Neutrophil (primary cell): ENCODE measurements around the gene SASH1.

Source experiments
- H3K27ac ChIP-seq: fragments of 200-600 bp; sonication (generic); 2 replicates; pipeline ENCODE4 v1.5.1; 2016; ENCODE audit warnings: mild to moderate bottlenecking, moderate library complexity
- H3K27me3 ChIP-seq: fragments of 200-600 bp; sonication (generic); 2 replicates; pipeline ENCODE4 v1.6.0; 2016; ENCODE audit warnings: mild to moderate bottlenecking
- H3K36me3 ChIP-seq: fragments of 200-600 bp; sonication (generic); 2 replicates; pipeline ENCODE4 v1.5.1; 2017
- H3K4me1 ChIP-seq, 2 experiments: fragments of 200-600 bp in 1 of 2; sonication (generic) in 1 of 2; 1 replicate in 1 of 2; 2 replicates in 1 of 2; pipeline versions ENCODE4 v1.5.1 to v1.6.1; 2013 to 2016; ENCODE audit warnings: low read depth in 1 of 2, low read length in 1 of 2, mild to moderate bottlenecking in 1 of 2, moderate library complexity in 1 of 2; ENCODE audit not compliant: control insufficient read depth in 1 of 2, insufficient read depth in 1 of 2
- H3K4me3 ChIP-seq, 2 experiments: fragments of 200-600 bp in 1 of 2; sonication (generic) in 1 of 2; 1 replicate in 1 of 2; 2 replicates in 1 of 2; pipeline ENCODE4 v1.5.1; 2013 to 2016; ENCODE audit warnings: low read depth in 1 of 2, low read length in 1 of 2, mild to moderate bottlenecking in 1 of 2, moderate library complexity in 1 of 2
- H3K9me3 ChIP-seq: fragments of 200-600 bp; sonication (generic); 2 replicates; pipeline ENCODE4 v1.5.1; 2016
- CTCF ChIP-seq: fragments of 200-600 bp; sonication (generic); IDR thresholded peaks from 2 replicates; pipeline ENCODE4 v1.5.1; 2016; ENCODE audit warnings: antibody characterized with exemption

SASH1 gene

GRCh38 chr6:148429423-148429822, 86.8 kb downstream of the SASH1 start:
- no peak for TF ChIP-seq CTCF
- no peaks in the 10 kb centered on the region for H3K36me3 ChIP-seq
- no peaks in the 10 kb centered on the region for H3K9me3 ChIP-seq
- no peak overlapping the region for H3K4me3 ChIP-seq
- no peaks in the 10 kb centered on the region for H3K27me3 ChIP-seq
- H3K27ac ChIP-seq: no peak overlapping the region
- H3K4me1 ChIP-seq: no peaks in the 10 kb centered on the region

DNA sequence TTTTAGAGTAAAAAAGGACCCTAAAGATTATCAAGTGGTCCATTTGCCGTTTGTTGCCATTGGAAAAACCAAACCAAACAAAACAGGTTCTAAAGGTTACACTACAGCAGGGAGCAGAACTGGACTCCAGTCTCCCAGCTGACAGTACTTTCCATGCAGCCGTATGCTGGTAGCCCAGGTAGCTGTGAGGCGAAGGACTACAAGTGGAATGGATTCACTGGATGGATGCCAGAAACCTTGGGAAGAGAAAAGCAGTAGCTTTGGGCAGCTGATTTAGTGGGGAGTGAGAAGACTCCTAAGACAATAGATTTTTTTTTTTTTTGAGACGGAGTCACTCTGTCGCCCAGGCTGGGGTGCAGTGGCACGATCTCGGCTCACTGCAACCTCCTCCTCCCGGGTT, 88.3 kb downstream of the SASH1 start:
- H3K36me3 ChIP-seq: no peaks in the 10 kb centered on the region
- TF ChIP-seq CTCF: no peak
- no peaks in the 10 kb centered on the region for H3K27me3 ChIP-seq
- H3K4me3 ChIP-seq: no peak overlapping the region
- no peak overlapping the region for H3K27ac ChIP-seq
- no peaks in the 10 kb centered on the region for H3K4me1 ChIP-seq
- no peaks in the 10 kb centered on the region for H3K9me3 ChIP-seq

DNA sequence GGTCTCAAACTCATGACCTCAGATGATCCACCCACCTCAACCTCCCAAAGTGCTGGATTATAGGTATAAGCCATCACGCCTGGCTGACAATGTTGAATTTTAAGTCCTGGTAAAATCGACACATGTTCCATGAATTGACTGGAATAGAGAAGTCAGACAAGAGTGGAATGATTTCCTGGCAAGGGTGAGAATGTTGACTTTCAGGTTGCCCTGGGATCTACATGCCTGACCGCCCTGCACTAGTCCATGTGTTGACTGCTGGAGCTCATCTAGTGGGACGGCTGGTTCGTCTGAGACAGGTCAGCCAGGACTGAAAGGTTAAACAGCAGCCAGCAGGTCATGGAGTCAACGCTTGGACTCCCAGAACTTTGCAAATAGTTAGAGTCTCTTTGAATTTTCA, 88.8 kb downstream of the SASH1 start:
- TF ChIP-seq CTCF: no peak
- Histone ChIP-seq H3K27me3 (no peaks in the 10 kb centered on the region), H3K27ac (no peak overlapping the region)

DNA sequence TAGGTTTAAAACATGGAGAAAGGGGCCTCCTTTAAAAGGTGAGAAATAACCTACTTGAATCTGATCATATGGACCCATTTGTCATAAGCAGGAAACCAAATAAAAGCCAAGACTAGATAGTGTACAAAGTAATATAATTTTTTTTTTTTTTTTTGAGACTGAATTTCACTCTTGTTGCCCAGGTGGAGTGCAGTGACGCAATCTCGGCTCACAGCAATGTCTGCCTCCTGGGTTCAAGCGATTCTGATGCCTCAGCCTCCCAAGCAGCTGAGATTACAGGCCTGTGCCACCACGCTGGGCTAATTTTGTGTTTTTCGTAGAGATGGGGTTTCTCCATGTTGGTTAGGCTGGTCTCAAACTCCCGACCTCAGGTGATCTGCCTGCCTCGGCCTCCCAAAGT, 89.2 kb downstream of the SASH1 start:
- Histone ChIP-seq H3K36me3 (no peaks in the 10 kb centered on the region), H3K27ac (no peak overlapping the region), H3K4me1 (no peaks in the 10 kb centered on the region), H3K9me3 (no peaks in the 10 kb centered on the region), H3K27me3 (no peaks in the 10 kb centered on the region), H3K4me3 (no peak overlapping the region)
- no peak for TF ChIP-seq CTCF

More for the DNA sequence above, 88.8 kb downstream of the SASH1 start:
- no peaks in the 10 kb centered on the region for H3K4me1 ChIP-seq
- no peaks in the 10 kb centered on the region for H3K9me3 ChIP-seq
- no peak overlapping the region for H3K4me3 ChIP-seq
- H3K36me3 ChIP-seq: no peaks in the 10 kb centered on the region

DNA sequence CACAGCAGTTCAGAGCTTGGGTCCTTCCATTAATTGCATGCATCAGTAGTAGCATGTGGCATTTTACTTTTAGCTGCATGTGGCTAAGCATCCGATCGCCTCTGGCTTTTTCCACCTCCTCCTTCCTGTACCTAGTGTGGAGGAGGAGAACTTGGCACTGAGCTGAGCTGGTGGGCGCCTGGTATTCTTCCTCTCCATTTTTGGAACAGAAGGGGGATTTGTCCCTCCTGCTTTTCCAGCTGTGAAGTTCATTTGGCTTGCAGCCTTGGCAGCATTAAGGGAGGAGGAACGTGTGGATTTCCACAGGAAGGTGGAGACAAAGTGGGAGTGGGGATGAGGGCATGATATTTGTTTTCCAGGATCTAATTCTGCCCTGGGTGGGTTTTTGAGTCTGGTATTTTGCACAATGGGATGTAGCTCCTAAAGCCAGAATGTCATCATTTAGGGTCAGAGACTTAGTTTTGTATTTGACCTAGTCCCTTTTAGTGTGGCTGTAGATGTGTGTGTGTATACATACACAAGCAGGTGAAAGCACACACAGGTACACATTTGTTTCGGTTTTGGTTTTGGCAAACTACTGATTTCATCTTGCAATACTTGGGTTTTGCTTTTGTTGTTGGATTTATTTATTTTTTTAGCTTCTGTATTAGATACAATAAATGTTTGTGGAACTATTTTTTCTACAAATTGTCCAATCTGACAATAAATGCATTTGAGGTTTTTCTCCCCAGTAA, 90.0 kb downstream of the SASH1 start:
- Histone ChIP-seq H3K36me3 (no peaks in the 10 kb centered on the region), H3K4me1 (no peaks in the 10 kb centered on the region), H3K27me3 (no peaks in the 10 kb centered on the region), H3K27ac (no peak overlapping the region), H3K4me3 (no peak overlapping the region), H3K9me3 (no peaks in the 10 kb centered on the region)
- TF ChIP-seq CTCF: no peak
